Pons (tissue), 1 donor: Measurements from ENCODE around the gene HSD17B14.
"Not testable (repeated sequence)": the region's sequence is repeated elsewhere in the genome, so short reads cannot be mapped to it uniquely, and the experiment has no call there.

Experiments
- DNase-seq: peaks from one replicate; pipeline ENCODE4 v3.0.0-alpha.2; 2016; ENCODE audit warnings: low spot score

HSD17B14 gene

DNA sequence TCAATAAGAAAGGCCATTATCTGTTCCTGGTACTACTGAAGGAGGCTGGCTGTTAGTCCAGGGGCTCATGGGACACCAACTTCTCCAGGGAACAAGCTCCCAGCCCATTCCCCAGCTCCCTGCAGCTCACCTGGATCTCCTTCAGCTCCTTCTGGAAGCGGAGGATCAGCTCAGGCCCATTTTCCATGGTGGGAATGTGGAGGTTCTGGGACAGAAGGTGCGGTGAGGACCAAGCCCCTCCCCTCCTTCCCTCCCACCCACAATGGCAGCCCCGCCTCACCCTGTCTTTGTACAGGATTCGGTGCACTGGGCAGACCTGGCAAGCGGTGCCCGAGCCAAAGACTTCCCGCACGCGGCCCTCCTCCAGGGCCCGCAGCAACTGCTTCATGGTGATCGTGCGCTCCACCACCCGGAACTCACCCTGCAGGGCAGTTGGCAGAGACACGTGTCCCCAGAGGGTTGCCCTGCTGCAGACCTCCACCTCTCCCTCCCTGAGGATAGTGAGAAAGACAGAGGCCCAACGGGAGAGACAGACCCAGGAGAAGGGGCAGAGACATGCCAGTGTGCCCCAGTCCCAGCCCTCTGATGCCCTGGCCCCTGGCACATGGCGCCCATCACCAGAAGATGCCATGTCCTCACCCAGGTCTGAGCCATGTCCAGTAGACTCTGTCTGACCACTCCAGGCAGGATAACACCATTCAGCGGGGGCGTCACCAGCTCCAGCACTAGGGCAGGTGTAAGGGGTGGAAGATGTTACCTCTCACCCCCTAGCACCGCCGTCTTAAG lies 39.8 kb downstream of the HSD17B14 start:
- no peak for DNase-seq

DNA sequence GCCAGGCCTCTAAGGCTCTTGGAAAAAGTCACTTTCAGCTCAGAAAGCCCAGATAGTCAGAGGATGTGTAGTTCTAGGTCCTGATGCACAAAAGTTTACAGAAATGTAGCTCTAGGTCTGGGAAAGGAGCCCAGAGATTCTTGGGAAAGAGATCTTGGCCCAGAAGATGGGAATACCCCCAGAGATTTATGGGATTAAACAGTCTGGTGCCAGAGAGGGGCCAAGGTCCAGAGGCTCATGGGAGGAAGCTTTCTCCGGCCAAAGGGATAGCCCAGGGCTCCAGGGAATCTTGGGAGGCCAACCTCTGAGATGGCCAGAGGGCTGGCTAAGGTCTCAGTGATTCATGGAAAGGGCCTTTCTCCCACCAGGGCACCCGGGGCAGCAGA lies 40.6 kb downstream of the HSD17B14 start:
- no peak for DNase-seq

DNA sequence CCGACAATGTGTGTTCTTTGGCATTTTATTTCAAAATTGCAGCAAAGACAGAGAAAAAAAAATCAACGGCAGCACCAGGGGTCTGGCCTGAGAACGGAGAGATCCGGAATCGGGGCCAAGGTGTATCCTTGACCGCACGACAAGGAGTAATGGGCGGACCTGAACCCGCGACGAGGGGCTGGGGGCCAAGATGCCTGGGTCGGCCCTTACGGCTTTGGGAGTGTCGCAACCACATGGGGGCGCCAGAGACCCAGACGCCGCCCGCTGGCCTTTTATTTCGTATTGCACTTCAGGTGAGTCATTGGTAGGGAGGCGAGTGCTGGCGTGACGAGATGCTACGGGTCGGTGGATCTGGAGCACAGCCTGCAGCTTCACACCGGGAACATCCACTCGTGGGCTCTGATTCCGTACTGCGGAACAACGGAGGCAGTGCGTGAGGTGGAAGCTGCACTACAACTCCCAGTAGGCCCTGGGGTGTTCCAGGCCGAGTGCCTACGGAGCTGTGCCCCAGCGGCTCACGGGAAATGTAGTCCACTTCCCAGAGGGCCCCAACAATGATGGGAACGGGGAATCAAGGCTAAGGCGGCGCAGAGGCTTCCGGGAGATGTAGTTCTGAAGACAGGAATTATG lies 41.1 kb downstream of the HSD17B14 start:
- peak; percentile 95 for DNase-seq

DNA sequence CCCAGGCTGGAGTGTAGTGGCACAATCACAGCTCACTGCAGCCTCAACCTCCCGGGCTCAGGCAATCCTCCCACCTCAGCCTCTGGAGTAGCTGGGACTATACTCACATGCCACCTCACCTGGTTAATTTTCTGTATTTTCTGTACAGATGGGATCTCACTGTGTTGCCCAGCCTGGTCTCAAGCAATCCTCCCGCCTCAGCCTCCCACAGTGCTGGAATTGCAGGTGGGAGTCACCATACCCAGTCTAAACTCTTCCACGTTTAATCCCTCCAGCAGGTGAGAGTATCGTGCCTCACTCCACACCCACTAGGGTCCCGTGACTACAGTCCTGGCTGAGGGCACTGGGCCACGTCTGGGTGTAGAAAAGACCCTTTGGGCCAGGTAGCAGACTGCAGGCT lies 42.0 kb downstream of the HSD17B14 start:
- DNase-seq = no peak

DNA sequence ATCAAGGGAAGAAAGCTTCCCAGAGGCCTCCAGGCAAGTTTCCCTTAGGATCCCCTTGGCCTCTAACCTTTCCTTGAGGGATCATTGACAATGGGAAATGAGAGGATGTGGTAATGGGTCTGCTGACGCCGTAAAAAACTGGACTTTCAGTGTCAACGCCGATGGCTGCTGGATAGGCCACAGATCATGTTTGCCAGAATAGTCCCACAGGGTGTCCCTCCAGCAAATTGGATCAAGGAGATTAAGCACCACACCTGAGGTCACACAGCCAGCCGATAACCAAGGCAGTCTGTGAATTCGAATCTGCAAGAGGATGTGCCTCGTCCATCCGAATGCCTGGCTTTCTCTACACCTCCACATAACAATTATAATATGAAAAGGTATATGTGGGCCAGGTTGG lies 43.0 kb downstream of the HSD17B14 start:
- DNase-seq = no peak

DNA sequence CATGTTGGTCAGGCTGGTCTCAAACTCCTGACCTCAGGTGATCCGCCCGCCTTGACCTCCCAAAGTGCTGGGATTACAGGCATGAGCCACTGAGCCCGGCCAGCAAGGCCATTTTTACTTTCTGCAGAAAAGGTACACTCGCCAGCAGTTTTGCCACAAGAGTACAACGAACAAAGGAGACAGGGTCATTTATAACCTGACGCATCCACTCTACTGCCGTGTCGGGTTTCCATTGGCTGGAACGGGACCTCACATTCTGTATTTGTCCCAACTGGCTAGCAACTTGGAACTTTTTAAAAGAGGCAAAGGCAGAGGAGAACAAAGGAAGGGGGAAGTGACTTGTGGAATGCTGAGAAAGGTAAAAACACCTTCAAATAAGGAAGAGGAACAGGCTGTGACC lies 49.0 kb downstream of the HSD17B14 start:
- not testable (repeated sequence) for DNase-seq

DNA sequence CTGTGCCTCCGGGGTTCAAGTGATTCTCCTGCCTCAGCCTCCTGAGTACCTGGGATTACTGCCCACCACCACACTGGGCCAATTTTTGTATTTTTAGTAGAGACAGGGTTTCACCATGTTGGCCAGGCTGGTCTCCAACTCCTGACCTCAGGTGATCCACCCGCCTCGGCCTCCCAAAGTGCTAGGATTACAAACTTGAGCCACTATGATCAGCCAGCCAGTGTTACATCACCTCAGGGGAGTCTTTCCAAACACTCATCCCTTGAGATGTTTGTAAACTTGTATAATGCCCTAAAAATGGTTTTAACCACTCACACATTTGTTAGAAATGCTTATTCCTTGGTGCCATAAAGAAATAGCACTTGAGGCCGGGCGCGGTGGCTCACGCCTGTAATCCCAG lies 49.9 kb downstream of the HSD17B14 start:
- DNase-seq = not testable (repeated sequence)

DNA sequence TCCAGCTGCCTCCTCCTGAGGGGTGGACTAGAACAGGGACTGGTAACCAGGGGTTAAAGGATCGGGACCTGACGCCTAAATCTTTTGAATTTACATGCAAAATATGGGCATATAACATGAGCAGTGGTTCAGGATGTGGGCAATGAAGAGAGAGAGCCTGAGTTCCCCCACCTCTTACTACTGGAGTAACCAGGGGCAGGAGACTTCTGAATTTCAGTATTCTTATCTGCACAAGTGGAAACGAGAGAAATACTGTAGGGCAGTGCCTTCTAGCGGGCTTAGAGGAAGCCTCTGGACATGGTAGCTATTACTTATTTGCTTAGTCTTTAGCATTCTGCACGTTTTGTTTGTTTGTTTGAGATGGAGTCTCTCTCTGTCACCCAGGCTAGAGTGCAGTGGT lies 51.8 kb downstream of the HSD17B14 start:
- no peak for DNase-seq

DNA sequence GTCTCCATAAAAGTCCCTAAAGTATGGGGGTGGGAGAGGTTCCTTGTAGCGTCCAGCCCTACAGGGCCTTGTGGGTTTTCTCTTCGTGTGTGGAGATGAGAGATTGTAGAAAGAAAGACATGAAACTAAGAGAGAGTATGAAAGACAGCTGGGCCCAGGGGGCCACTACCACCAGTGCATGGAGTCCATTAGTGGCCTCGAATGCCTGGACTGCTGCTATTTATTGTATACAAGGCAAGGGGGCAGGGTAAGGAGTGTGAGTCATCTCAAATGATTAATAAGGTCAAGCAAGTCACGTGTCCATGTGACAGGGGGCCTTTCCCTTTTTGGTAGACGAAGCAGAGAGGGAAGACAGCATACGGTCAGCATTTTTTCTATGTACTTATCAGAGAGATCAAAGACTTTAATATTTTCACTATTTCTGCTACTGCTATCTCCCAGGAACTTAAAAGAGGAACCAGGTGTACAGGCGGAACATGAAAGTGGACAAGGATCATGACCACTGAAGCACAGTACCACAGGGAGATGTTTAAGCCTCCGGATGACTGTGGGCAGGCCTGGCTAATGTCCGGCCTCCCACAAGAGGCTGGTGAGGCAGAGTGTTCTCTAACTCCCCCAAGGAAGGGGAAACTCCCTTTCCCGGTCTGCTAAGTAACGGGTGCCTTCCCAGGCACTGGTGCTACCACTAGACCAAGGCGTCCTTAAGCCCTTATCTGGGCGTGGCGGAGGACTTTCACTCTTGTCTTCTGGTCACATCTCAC lies 55.5 kb downstream of the HSD17B14 start:
- DNase-seq = peak; percentile 22

DNA sequence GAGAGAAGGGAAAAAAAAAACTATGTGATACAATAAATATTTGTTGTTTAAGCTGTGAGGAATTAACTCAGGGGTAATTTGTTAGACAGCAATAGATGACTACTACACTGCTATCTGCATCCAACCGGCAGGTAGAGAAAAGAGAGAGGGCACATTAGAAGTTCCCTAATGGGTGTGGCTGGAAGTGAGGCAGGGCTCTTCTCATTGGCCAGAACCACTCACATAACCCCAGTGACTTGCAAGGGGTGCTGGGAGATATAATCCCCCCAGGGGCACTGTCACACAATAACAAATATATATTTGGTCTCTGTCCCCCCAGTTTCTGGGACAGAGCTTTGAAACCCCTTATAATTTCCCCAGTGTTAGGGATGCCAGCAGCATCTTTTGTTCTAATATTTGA lies 56.7 kb downstream of the HSD17B14 start:
- no peak for DNase-seq

DNA sequence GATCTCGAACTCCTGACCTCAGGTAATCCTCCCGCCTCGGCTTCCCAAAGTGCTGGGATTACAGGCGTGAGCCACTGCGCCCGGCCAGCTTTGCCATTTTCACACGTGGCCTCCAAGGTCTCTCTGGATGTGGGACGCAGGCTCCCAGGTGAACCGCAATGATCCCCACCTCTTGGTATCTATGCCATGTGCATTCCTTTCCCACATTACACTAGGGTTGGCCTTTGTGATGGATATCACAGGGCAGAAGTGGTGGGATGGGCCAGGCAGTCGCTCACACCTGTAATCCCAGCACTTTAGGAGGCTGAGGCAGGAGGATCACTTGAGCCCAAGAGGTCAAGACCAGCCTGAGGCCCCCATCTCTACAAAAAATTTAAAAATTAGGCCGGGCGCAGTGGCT lies 58.6 kb downstream of the HSD17B14 start:
- DNase-seq = no peak

DNA sequence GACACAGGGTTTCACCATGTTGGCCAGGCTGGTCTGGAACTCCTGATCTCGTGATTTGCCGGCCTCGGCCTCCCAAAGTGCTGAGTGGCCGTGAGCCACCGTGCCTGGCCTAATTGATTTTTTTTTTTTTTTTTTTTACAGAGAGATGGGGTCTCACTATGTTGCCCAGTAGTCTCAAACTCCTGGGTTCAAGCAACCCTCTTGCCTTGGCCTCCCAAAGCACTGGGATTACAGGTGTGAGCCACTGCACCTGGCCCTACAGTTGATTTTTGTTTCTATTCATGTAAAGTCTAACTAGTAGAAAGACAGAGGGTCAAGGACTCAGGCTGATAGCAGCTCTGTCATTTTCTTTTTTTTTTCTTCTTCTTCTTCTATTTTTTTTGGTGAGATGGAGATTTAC lies 59.2 kb downstream of the HSD17B14 start:
- DNase-seq = no peak

DNA sequence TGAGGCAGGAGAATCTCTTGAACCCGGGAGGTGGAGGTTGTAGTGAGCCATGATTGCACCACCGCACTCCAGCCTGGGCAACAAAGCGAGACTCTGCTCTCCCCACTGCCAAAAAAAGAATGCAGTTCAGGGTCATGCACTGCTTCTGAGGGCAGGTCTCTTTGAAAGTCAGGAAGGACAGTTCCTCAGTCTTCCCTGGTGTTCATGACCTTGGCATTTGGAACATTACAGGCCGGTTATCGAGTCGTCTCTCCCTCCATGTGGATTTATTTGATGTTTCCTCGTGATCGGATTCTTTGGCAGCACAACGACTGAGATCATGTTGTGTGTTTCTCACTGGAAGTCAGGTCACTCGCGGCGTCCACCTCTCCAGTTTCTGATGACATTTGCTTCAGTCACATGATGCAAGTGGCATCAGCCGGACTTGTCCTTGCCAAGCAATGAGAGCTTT lies 63.8 kb downstream of the HSD17B14 start:
- no peak for DNase-seq

DNA sequence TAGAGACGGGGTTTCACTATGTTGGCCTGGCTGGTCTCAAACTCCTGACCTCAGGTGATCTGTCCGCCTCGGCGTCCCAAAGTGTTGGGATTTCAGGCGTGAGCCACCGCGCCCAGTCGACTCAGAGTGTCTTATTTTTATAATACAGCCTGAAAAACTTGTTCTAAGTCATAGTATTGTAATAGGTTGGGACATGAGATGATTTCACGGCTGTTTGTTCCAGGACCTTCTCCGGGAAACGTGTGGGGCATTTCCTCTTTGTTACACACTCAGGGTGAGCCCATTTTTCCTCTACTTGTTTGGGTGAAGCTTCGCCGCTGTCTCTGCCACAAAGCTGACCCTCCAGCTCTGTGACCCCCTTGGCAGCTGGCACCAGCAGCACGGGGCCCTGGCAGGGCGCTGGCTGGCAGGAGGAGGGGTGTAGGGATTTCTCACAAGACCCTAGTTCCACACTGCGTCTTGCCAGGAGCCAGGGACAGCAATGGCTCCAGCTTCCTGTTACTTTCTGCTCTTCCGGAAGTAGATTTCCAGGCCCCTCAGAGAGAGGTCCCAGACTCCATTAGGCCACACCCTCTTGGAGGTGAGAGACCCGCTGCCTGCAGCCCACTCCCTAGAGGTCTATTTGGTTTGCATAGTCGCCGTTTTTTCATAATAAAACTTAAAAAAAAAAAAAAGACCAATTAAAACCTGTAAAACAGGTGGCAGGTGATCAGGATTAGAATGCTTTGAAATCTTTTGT lies 65.4 kb downstream of the HSD17B14 start:
- no peak for DNase-seq

DNA sequence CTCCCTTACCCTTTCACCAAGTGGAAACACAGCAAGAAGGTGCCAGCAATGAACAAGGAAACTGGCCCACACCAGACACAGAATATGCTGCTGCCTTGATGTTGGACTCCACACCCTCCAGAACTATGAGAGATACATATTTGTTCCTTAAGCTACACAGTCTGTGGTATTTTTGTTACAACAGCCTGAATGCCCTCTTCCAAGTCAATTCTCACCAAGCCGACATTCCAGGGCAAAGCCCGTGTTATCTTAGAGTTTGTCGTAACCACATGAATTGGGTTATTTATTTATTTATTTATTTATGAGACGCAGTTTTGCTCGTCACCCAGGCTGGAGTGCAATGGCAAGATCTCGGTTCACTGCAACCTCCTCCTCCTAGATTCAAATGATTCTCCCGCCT lies 66.0 kb downstream of the HSD17B14 start:
- DNase-seq = no peak

DNA sequence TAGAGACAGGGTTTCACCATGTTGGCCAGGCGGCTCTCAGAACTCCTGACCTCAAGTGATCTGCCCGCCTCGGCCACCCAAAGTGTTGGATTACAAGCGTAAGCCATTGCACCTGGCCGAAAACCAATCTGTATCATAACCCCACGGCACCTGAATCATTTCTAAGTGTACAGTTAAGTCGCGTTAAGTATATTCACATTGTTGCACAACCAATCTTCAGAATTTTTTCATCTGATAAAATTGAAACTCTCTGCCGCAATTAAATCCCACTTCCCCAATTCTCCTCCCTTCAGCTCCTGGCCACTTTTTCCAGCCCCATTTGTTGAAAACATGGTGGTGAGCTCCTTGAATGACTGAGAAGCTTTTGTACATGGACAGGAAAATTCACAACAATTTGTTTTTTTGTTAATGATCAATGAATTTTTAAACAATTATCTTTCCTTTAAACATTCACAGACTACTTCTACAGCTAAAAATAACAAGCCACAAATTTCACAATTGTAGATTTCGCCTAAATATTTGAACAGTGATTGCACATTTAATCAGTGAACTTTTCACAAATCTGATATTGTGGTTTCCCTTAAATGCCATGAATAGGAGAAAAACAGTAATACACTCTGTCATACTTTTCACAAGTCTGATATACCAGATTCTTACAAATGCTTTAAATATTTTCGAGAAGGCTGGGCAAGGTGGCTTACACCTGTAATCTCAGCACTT lies 67.1 kb downstream of the HSD17B14 start:
- no peak for DNase-seq

DNA sequence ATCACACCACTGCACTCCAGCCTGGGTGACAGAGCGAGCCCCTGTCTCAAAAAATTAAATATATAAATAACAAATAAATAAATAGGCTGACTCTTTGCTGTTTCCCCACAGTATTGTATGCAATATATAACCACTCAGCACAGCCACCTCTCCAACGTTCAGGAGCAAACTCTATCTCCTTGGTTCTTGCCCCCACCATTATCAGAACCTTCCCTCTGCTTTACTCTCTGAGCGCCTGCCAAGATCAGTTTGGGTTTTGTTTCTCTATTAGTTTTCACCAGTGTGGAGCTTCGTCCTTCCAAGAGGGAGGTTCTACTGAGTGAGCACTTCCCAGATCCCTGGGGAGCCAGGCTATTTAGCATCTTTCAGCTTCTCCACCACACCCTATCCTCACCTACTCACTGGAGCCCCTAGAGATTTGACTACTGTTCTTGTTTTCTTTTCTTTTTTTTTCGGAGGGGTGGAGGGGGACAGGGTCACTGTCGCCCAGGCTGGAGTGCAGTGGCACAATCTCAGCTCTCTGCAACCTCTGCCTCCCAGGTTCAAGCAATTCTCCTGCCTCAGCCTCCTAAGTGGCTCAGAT lies 68.0 kb downstream of the HSD17B14 start:
- not testable (repeated sequence) for DNase-seq

DNA sequence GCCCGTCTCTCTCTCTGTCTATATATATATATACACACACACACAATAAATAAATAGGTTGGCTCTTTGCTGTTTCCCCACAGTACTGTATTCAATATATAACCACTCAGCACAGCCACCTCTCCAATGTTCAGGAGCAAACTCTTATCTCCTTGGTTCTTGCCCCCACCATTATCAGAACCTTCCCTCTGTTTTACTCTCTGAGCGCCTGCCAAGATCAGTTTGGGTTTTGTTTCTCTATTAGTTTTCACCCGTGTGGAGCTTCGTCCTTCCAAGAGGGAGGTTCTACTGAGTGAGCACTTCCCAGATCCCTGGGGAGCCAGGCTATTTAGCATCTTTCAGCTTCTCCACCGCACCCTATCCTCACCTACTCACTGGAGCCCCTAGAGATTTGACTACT lies 70.5 kb downstream of the HSD17B14 start:
- DNase-seq = not testable (repeated sequence)
